Mesothelial cell of epicardium (in vitro differentiated cells): Measurements from ENCODE around the gene CAPN15. TPM values are rescaled to one million over a fixed set of nuclear protein-coding genes. Genes with fewer than 3 reads are reported as not detected.

Experiments used
- DNase-seq, 2 experiments: peaks; one replicate each; pipeline ENCODE4 v3.0.0; 2021; ENCODE audit warnings: low spot score in 2 of 2; ENCODE audit not compliant: unreplicated experiment in 2 of 2
- H3K27ac Mint-ChIP-seq: 2 replicates; pipeline ENCODE4 v1.8.0; 2021; ENCODE audit warnings: mixed read lengths
- H3K27me3 Mint-ChIP-seq: 2 replicates; pipeline ENCODE4 v1.8.0; 2021; ENCODE audit warnings: low read depth, mixed read lengths
- H3K36me3 Mint-ChIP-seq: 2 replicates; pipeline ENCODE4 v1.8.0; 2021; ENCODE audit warnings: mixed read lengths
- H3K4me1 Mint-ChIP-seq: 2 replicates; pipeline ENCODE4 v1.8.0; 2021; ENCODE audit warnings: mixed read lengths
- H3K4me3 Mint-ChIP-seq: 2 replicates; pipeline ENCODE4 v1.8.0; 2021; ENCODE audit warnings: mild to moderate bottlenecking, moderate library complexity, mixed read lengths
- H3K9me3 Mint-ChIP-seq: 2 replicates; pipeline ENCODE4 v1.8.0; 2021; ENCODE audit warnings: mixed read lengths
- CTCF ChIP-seq: fragments of 200-600 bp; sonication (generic); IDR thresholded peaks from one replicate; pipeline ENCODE4 v1.5.0; 2021; ENCODE audit warnings: antibody characterized with exemption; ENCODE audit not compliant: unreplicated experiment
- total RNA-seq: library from RNA; stranded (reverse); gene quantifications from 3 replicates; pipeline ENCODE4 v1.2.1, GENCODE V29; 2021

CAPN15 gene
- total RNA-seq, 1 donor from 2014 or later, result 49.1 TPM

- no peak for TF ChIP-seq CTCF
- H3K36me3 Mint-ChIP-seq, result no peaks in the 10 kb centered on the region
- H3K4me1 Mint-ChIP-seq, result peaks cover 46% of the 10 kb centered on the region
- peak overlapping the region; percentile 97 for H3K27ac Mint-ChIP-seq
- no peak for DNase-seq
- H3K27me3 Mint-ChIP-seq, result peaks cover 7% of the 10 kb centered on the region
- peak overlapping the region; percentile 89 for H3K4me3 Mint-ChIP-seq
- no peaks in the 10 kb centered on the region for H3K9me3 Mint-ChIP-seq
Measured at GRCh38 chr16:588639-588888, 61.1 kb downstream of the CAPN15 start.

GRCh38 chr16:588889-589657 lies 61.6 kb downstream of the CAPN15 start:
- Mint-ChIP-seq H3K9me3 (no peaks in the 10 kb centered on the region), H3K27ac (peak overlapping the region; percentile 99), H3K27me3 (peaks cover 7% of the 10 kb centered on the region), H3K4me1 (peaks cover 48% of the 10 kb centered on the region), H3K36me3 (no peaks in the 10 kb centered on the region), H3K4me3 (peak overlapping the region; percentile 100)
- peak; percentile 96 to 99 for DNase-seq
- TF ChIP-seq CTCF, result no peak

GRCh38 chr16:589658-590187 lies 62.2 kb downstream of the CAPN15 start, which contains the start of gene RAB40C:
RAB40C (plus strand) TSS chr16:590066; CDS start chr16:590292, 226 bp downstream.
- Mint-ChIP-seq H3K36me3 (no peaks in the 10 kb centered on the region), H3K4me1 (peaks cover 49% of the 10 kb centered on the region), H3K27me3 (peaks cover 7% of the 10 kb centered on the region), H3K9me3 (no peaks in the 10 kb centered on the region), H3K4me3 (peak within 1 kb of the TSS; percentile 100), H3K27ac (peak within 1 kb of the TSS; percentile 99)
- DNase-seq, result peak; percentile 97 to 99
- no peak for TF ChIP-seq CTCF

- no peak for TF ChIP-seq CTCF
- Mint-ChIP-seq H3K4me1 (peaks cover 49% of the 10 kb centered on the region), H3K27me3 (peaks cover 6% of the 10 kb centered on the region), H3K9me3 (no peaks in the 10 kb centered on the region), H3K27ac (peak overlapping the region; percentile 82), H3K36me3 (no peaks in the 10 kb centered on the region), H3K4me3 (peak overlapping the region; percentile 83)
- DNase-seq, result no peak
Measured at GRCh38 chr16:590188-590814, 62.8 kb downstream of the CAPN15 start.

- Mint-ChIP-seq H3K4me3 (peak overlapping the region; percentile 83), H3K27me3 (peaks cover 2% of the 10 kb centered on the region), H3K9me3 (no peaks in the 10 kb centered on the region), H3K36me3 (no peaks in the 10 kb centered on the region), H3K27ac (peak overlapping the region; percentile 82), H3K4me1 (peaks cover 44% of the 10 kb centered on the region)
- no peak for TF ChIP-seq CTCF
- DNase-seq, result no peak
Measured at GRCh38 chr16:590815-591200, 63.3 kb downstream of the CAPN15 start.
